Naive thymus-derived CD4-positive, alpha-beta T cell (primary cell): ENCODE data around the gene ARHGAP9. TPM values are rescaled to one million over a fixed set of nuclear protein-coding genes. Genes with fewer than 3 reads are reported as not detected.
A peak's percentile ranks its signal among the peaks of the same experiment; 100 is the strongest.
"Not testable (repeated sequence)": the region's sequence is repeated elsewhere in the genome, so short reads cannot be mapped to it uniquely, and the experiment has no call there.

ENCODE experiments used
- ATAC-seq: fragments of 150-1000 bp; cut with Tn5 transposase; 2 replicates; pipeline ENCODE4 v1.10.0; 2021; ENCODE audit warnings: mild to moderate bottlenecking, moderate library complexity
- CTCF ChIA-PET: fragments of 350-600 bp; sonication (Branson Sonifier 250); formaldehyde crosslinking; loops from one replicate; lab custom pipeline; 2021; ENCODE audit warnings: antibody characterized with exemption; lab: Charles Lee
- POLR2A ChIA-PET: fragments of 350-600 bp; sonication (Branson Sonifier 250); formaldehyde crosslinking; loops from one replicate; lab custom pipeline; 2021; ENCODE audit warnings: antibody characterized with exemption, inconsistent platforms; lab: Charles Lee
- DNase-seq, 9 donors: peaks; one replicate each; pipeline versions ENCODE4 v3.0.0 to v3.0.0-alpha.2; 2020 to 2022; ENCODE audit warnings: mixed read lengths in 1 of 9
- H3K27ac ChIP-seq: one replicate; pipeline ENCODE4 v1.7.0; 2013; ENCODE audit warnings: mild to moderate bottlenecking, low read depth, low read length, moderate library complexity
- H3K27me3 ChIP-seq, 2 donors: one replicate each; pipeline ENCODE4 v1.7.0; 2013; ENCODE audit warnings: low read length in 2 of 2, mild to moderate bottlenecking in 2 of 2, moderate library complexity in 2 of 2; ENCODE audit not compliant: control insufficient read depth in 2 of 2, insufficient read depth in 2 of 2
- H3K36me3 ChIP-seq, 3 experiments: 1 replicate in 2 of 3; 2 replicates in 1 of 3; pipeline ENCODE4 v1.7.0; 2013; ENCODE audit warnings: low read length in 3 of 3, mild to moderate bottlenecking in 3 of 3, moderate library complexity in 1 of 3; ENCODE audit not compliant: insufficient read depth in 3 of 3, control insufficient read depth in 2 of 3
- H3K4me1 ChIP-seq, 2 donors: one replicate each; pipeline ENCODE4 v1.7.0; 2013; ENCODE audit warnings: low read length in 2 of 2, mild to moderate bottlenecking in 2 of 2, moderate library complexity in 1 of 2; ENCODE audit not compliant: control insufficient read depth in 2 of 2, insufficient read depth in 2 of 2
- H3K4me3 ChIP-seq: 2 replicates; pipeline ENCODE4 v1.7.0; 2013; ENCODE audit warnings: mild to moderate bottlenecking, low read length
- H3K9me3 ChIP-seq, 3 experiments: 1 replicate in 2 of 3; 2 replicates in 1 of 3; pipeline ENCODE4 v1.7.0; 2013; ENCODE audit warnings: low read length in 3 of 3; ENCODE audit not compliant: control insufficient read depth in 2 of 3
- H3K27ac Mint-ChIP-seq, 9 donors: one replicate each; pipeline ENCODE4 v1.8.0; 2020 to 2022; ENCODE audit warnings: mixed read lengths in 9 of 9, mild to moderate bottlenecking in 8 of 9, moderate library complexity in 5 of 9, inconsistent platforms in 2 of 9
- H3K27me3 Mint-ChIP-seq, 5 donors: one replicate each; pipeline ENCODE4 v1.8.0; 2021 to 2022; ENCODE audit warnings: mixed read lengths in 5 of 5, mild to moderate bottlenecking in 1 of 5
- H3K36me3 Mint-ChIP-seq, 5 donors: one replicate each; pipeline ENCODE4 v1.8.0; 2020 to 2022; ENCODE audit warnings: mixed read lengths in 5 of 5, mild to moderate bottlenecking in 3 of 5, inconsistent platforms in 1 of 5
- H3K4me1 Mint-ChIP-seq, 7 donors: one replicate each; pipeline ENCODE4 v1.8.0; 2020 to 2022; ENCODE audit warnings: mixed read lengths in 7 of 7, mild to moderate bottlenecking in 3 of 7, inconsistent platforms in 1 of 7
- H3K4me3 Mint-ChIP-seq, 10 donors: one replicate each; pipeline ENCODE4 v1.8.0; 2020 to 2022; ENCODE audit warnings: mild to moderate bottlenecking in 10 of 10, mixed read lengths in 10 of 10, moderate library complexity in 6 of 10, inconsistent platforms in 2 of 10
- H3K9me3 Mint-ChIP-seq, 11 donors: one replicate each; pipeline ENCODE4 v1.8.0; 2020 to 2022; ENCODE audit warnings: mixed read lengths in 11 of 11, mild to moderate bottlenecking in 4 of 11, inconsistent platforms in 1 of 11, moderate library complexity in 1 of 11
- intact Hi-C, 2 donors: fragments of 100-400 bp; cut with micrococcal nuclease; formaldehyde crosslinking; loops; one replicate each; pipeline ENCODE4 v1.15.1; 2023
- polyA plus RNA-seq, 2 donors: library from polyadenylated mRNA; unstranded; fragments of 300-500 nt; fragmentation: Illumina TruSeq; gene quantifications; one replicate each; pipeline ENCODE4 v1.2.3, GENCODE V29; 2021
- total RNA-seq, 6 experiments: library from RNA in 5 of 6; stranded (reverse) in 5 of 6; gene quantifications; 1 replicate in 5 of 6; 2 replicates in 1 of 6; pipeline ENCODE4 v1.2.3 and lab custom pipeline; 2021 to 2026

ARHGAP9 gene
- total and polyA plus RNA-seq, 7 experiments from 2014 or later = 198 to 366 (median 329) TPM

GRCh38 chr12:57441846-57442427, 37.7 kb downstream of the ARHGAP9 start:
- intact Hi-C loops = no loop called here
- H3K4me1 ChIP-seq = no peaks in the 10 kb centered on the region
- peaks cover 0 to 14% (median 6%) of the 10 kb centered on the region in 11 donors for H3K9me3 Mint-ChIP-seq
- H3K27me3 Mint-ChIP-seq = peaks cover 0 to 14% (median 5%) of the 10 kb centered on the region in 5 donors
- H3K9me3 ChIP-seq = no peaks in the 10 kb centered on the region
- no peak for DNase-seq
- ChIA-PET CTCF (no interaction called here), POLR2A (no interaction called here)
- H3K27ac Mint-ChIP-seq = peak overlapping the region in 1 of 9 donors; percentile 26
- no peak for ATAC-seq
- H3K4me3 Mint-ChIP-seq = no peak overlapping the region
- H3K36me3 Mint-ChIP-seq = peaks cover 4 to 12% (median 5%) of the 10 kb centered on the region in 5 donors
- H3K4me1 Mint-ChIP-seq = peaks cover 0 to 5% (median 0%) of the 10 kb centered on the region in 7 donors
- no peaks in the 10 kb centered on the region for H3K27me3 ChIP-seq
- no peak overlapping the region for H3K27ac ChIP-seq
- H3K4me3 ChIP-seq = no peak overlapping the region
- H3K36me3 ChIP-seq = no peaks in the 10 kb centered on the region

- POLR2A ChIA-PET, H3K4me1 ChIP-seq, ATAC-seq, H3K27me3 ChIP-seq, CTCF ChIA-PET, H3K4me3 ChIP-seq, H3K9me3 ChIP-seq, H3K27ac Mint-ChIP-seq, DNase-seq, H3K27ac ChIP-seq, H3K4me1 Mint-ChIP-seq, H3K36me3 ChIP-seq, intact Hi-C loops, H3K4me3 Mint-ChIP-seq: not testable (repeated sequence)
- Mint-ChIP-seq H3K36me3 (peaks cover 4 to 12% (median 5%) of the 10 kb centered on the region in 5 donors), H3K27me3 (peaks cover 0 to 14% (median 5%) of the 10 kb centered on the region in 5 donors), H3K9me3 (peaks cover 0 to 14% (median 6%) of the 10 kb centered on the region in 11 donors)
Measured at GRCh38 chr12:57441393-57441792, 38.3 kb downstream of the ARHGAP9 start.

GRCh38 chr12:57439762-57440266, 39.9 kb downstream of the ARHGAP9 start:
- ChIA-PET POLR2A (no interaction called here), CTCF (no interaction called here)
- peaks cover 0 to 6% (median 4%) of the 10 kb centered on the region in 7 donors for H3K4me1 Mint-ChIP-seq
- H3K9me3 ChIP-seq = no peaks in the 10 kb centered on the region
- H3K27me3 Mint-ChIP-seq = peaks cover 0 to 14% (median 5%) of the 10 kb centered on the region in 5 donors
- H3K4me3 Mint-ChIP-seq = no peak overlapping the region
- H3K27ac ChIP-seq = no peak overlapping the region
- H3K27ac Mint-ChIP-seq = no peak overlapping the region
- DNase-seq (no peak), ATAC-seq (no peak)
- intact Hi-C loops = no loop called here
- H3K4me1 ChIP-seq = no peaks in the 10 kb centered on the region
- H3K4me3 ChIP-seq = no peak overlapping the region
- H3K36me3 ChIP-seq = no peaks in the 10 kb centered on the region
- no peaks in the 10 kb centered on the region for H3K27me3 ChIP-seq
- H3K9me3 Mint-ChIP-seq = peaks cover 0 to 14% (median 6%) of the 10 kb centered on the region in 11 donors
- peaks cover 4 to 12% (median 5%) of the 10 kb centered on the region in 5 donors for H3K36me3 Mint-ChIP-seq

- H3K4me3 Mint-ChIP-seq = no peak overlapping the region
- no peak for DNase-seq
- ATAC-seq = no peak
- intact Hi-C loops = no loop called here
- H3K4me1 Mint-ChIP-seq = peaks cover 0 to 6% (median 4%) of the 10 kb centered on the region in 7 donors
- no peaks in the 10 kb centered on the region for H3K9me3 ChIP-seq
- ChIA-PET CTCF (no interaction called here), POLR2A (no interaction called here)
- H3K27ac Mint-ChIP-seq = no peak overlapping the region
- H3K4me3 ChIP-seq = no peak overlapping the region
- H3K27ac ChIP-seq = no peak overlapping the region
- H3K27me3 ChIP-seq = no peaks in the 10 kb centered on the region
- no peaks in the 10 kb centered on the region for H3K4me1 ChIP-seq
- peaks cover 0 to 14% (median 5%) of the 10 kb centered on the region in 5 donors for H3K27me3 Mint-ChIP-seq
- no peaks in the 10 kb centered on the region for H3K36me3 ChIP-seq
- peaks cover 0 to 14% (median 6%) of the 10 kb centered on the region in 11 donors for H3K9me3 Mint-ChIP-seq
- peaks cover 4 to 12% (median 5%) of the 10 kb centered on the region in 5 donors for H3K36me3 Mint-ChIP-seq
Measured at GRCh38 chr12:57438400-57438799, 41.3 kb downstream of the ARHGAP9 start.

- Histone ChIP-seq H3K27ac (no peak overlapping the region), H3K27me3 (no peaks in the 10 kb centered on the region), H3K4me3 (no peak overlapping the region), H3K9me3 (no peaks in the 10 kb centered on the region), H3K36me3 (no peaks in the 10 kb centered on the region), H3K4me1 (peaks cover 4 to 5% of the 10 kb centered on the region in 2 donors)
- DNase-seq (no peak), ATAC-seq (no peak)
- CTCF ChIA-PET = interaction anchor here (1.0 kb wide), 1 partner anchor 24 kb away, joined by 6 read pairs; the partner anchor contains the start of gene GLI1
- peaks cover 0 to 3% (median 0%) of the 10 kb centered on the region in 11 donors for H3K9me3 Mint-ChIP-seq
- peaks cover 8 to 19% (median 16%) of the 10 kb centered on the region in 7 donors for H3K4me1 Mint-ChIP-seq
- intact Hi-C loops = no loop called here
- POLR2A ChIA-PET = interaction anchor here (1.3 kb wide), 1 partner anchor 24 kb away, joined by 5 read pairs; no protein-coding TSS in a partner anchor
- no peaks in the 10 kb centered on the region for H3K36me3 Mint-ChIP-seq
- peak overlapping the region in 5 of 9 donors; percentile 4 to 65 (median 18) for H3K27ac Mint-ChIP-seq
- H3K27me3 Mint-ChIP-seq = peaks cover 0 to 8% (median 0%) of the 10 kb centered on the region in 5 donors
- H3K4me3 Mint-ChIP-seq = peak overlapping the region in 1 of 10 donors; percentile 8
Measured at GRCh38 chr12:57435293-57435692, 44.4 kb downstream of the ARHGAP9 start.

- Histone ChIP-seq H3K9me3 (no peaks in the 10 kb centered on the region), H3K27me3 (no peaks in the 10 kb centered on the region), H3K27ac (no peak within 1 kb of the TSS), H3K36me3 (no peaks in the 10 kb centered on the region), H3K4me1 (peaks cover 8 to 10% of the 10 kb centered on the region in 2 donors), H3K4me3 (no peak within 1 kb of the TSS)
- CTCF ChIA-PET = interaction anchor here (1.0 kb wide), 1 partner anchor 24 kb away, joined by 6 read pairs; the partner anchor contains the start of gene GLI1
- Mint-ChIP-seq H3K9me3 (peaks cover 0 to 4% (median 0%) of the 10 kb centered on the region in 11 donors), H3K36me3 (no peaks in the 10 kb centered on the region), H3K4me3 (peak within 1 kb of the TSS in 1 of 10 donors; percentile 8), H3K27me3 (peaks cover 0 to 4% (median 0%) of the 10 kb centered on the region in 5 donors), H3K27ac (peak within 1 kb of the TSS in 5 of 9 donors; percentile 4 to 65 (median 18)), H3K4me1 (peaks cover 13 to 25% (median 22%) of the 10 kb centered on the region in 7 donors)
- ATAC-seq (no peak), DNase-seq (no peak)
- POLR2A ChIA-PET = interaction anchor here (1.3 kb wide), 1 partner anchor 24 kb away, joined by 5 read pairs; no protein-coding TSS in a partner anchor
- intact Hi-C loops = loop anchor here (5.0 kb wide), 2 partner anchors 1167 to 1332 kb away; partner anchors contain the start of genes COQ10A (in 1 of the 2) and PA2G4 (in 1 of the 2)
Measured at GRCh38 chr12:57434517-57435223, 45.0 kb downstream of the ARHGAP9 start, which contains the start of gene INHBC. TSS of gene INHBC (plus strand) at chr12:57434784. CDS start at chr12:57434887, 103 bp downstream.
